Activated B cell treated with CpG ODN at 0.5 μM for 24 hours (primary cell): ENCODE results near the gene CLEC18B. TPM values are rescaled to one million over a fixed set of nuclear protein-coding genes. Genes with fewer than 3 reads are reported as not detected.
A peak's percentile ranks its signal among the peaks of the same experiment; 100 is the strongest.
"Not testable (repeated sequence)": the region's sequence is repeated elsewhere in the genome, so short reads cannot be mapped to it uniquely, and the experiment has no call there.

ENCODE experiments used
- ATAC-seq: fragments of 200-7000 bp; cut with Tn5 transposase; one replicate; pipeline ENCODE4 v1.10.0; 2021; ENCODE audit warnings: low read depth, mild to moderate bottlenecking, moderate library complexity
- CTCF ChIA-PET: fragments of 350-600 bp; sonication (Branson Sonifier 250); formaldehyde crosslinking; loops from one replicate; lab custom pipeline; 2021; ENCODE audit warnings: antibody characterized with exemption; lab: Charles Lee
- POLR2A ChIA-PET: fragments of 350-600 bp; sonication (Branson Sonifier 250); formaldehyde crosslinking; loops from one replicate; lab custom pipeline; 2021; ENCODE audit warnings: antibody characterized with exemption; lab: Charles Lee
- DNase-seq: peaks from one replicate; pipeline ENCODE4 v3.0.0; 2022
- H3K27ac Mint-ChIP-seq: one replicate; pipeline ENCODE4 v1.8.0; 2020; ENCODE audit warnings: mixed read lengths
- H3K27me3 Mint-ChIP-seq: one replicate; pipeline ENCODE4 v1.8.0; 2021; ENCODE audit warnings: mixed read lengths
- H3K36me3 Mint-ChIP-seq: one replicate; pipeline ENCODE4 v1.8.0; 2021; ENCODE audit warnings: low read depth, mixed read lengths
- H3K4me1 Mint-ChIP-seq: one replicate; pipeline ENCODE4 v1.8.0; 2021; ENCODE audit warnings: mixed read lengths
- H3K4me3 Mint-ChIP-seq: one replicate; pipeline ENCODE4 v1.8.0; 2020; ENCODE audit warnings: mild to moderate bottlenecking, mixed read lengths
- H3K9me3 Mint-ChIP-seq: one replicate; pipeline ENCODE4 v1.8.0; 2020; ENCODE audit warnings: mixed read lengths
- intact Hi-C: fragments of 100-400 bp; cut with micrococcal nuclease; formaldehyde crosslinking; loops from one replicate; pipeline ENCODE4 v1.15.1; 2024
- total RNA-seq: library from RNA; stranded (reverse); gene quantifications from 2 replicates; pipeline ENCODE4 v1.2.3, GENCODE V29; 2022
- TF ChIP-seq, protein P1 (sequence below): fragments of 200-600 bp; IDR thresholded peaks from one replicate; pipeline ENCODE4 v1.8.0; 2022; ENCODE audit warnings: antibody characterized with exemption, mild to moderate bottlenecking

Gene CLEC18B
- total RNA-seq, 1 donor from 2014 or later = 1.3 TPM

GRCh38 chr16:74439685-74440084 is 18.4 kb upstream of the CLEC18B start:
- Mint-ChIP-seq H3K36me3 (peaks cover 11% of the 10 kb centered on the region), H3K4me3 (no peak overlapping the region)
- intact Hi-C loops = no loop called here

DNA sequence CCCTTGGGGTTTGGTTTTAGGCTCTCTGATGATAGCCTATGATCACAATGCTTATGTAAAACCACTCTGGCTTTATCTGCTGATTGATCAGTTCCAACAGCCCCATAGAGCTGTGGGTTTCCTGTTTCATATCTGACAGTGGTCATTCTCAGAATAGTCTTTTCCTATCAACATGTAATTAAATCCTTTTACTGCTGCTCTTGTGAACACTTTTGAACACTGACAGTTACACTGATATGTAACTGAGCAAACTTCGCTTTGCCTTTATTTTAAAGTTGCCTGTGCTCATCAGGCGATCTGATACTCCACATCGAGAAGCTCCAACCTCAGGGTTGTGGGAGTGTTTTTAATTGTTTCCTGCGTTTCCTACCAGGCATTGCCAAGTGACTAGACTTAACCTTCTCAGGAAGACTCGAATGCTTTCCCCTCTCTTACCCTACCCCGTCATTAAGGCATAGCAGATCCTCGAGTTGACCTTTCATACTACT is 17.3 kb upstream of the CLEC18B start:
- peaks cover 11% of the 10 kb centered on the region for H3K36me3 Mint-ChIP-seq
- intact Hi-C loops = no loop called here
- no peak overlapping the region for H3K4me3 Mint-ChIP-seq
- ATAC-seq = no peak
- no peaks in the 10 kb centered on the region for H3K27me3 Mint-ChIP-seq
- POLR2A ChIA-PET = no interaction called here
- no peak overlapping the region for H3K27ac Mint-ChIP-seq
- no peak for DNase-seq
- TF ChIP-seq, protein P1, sequence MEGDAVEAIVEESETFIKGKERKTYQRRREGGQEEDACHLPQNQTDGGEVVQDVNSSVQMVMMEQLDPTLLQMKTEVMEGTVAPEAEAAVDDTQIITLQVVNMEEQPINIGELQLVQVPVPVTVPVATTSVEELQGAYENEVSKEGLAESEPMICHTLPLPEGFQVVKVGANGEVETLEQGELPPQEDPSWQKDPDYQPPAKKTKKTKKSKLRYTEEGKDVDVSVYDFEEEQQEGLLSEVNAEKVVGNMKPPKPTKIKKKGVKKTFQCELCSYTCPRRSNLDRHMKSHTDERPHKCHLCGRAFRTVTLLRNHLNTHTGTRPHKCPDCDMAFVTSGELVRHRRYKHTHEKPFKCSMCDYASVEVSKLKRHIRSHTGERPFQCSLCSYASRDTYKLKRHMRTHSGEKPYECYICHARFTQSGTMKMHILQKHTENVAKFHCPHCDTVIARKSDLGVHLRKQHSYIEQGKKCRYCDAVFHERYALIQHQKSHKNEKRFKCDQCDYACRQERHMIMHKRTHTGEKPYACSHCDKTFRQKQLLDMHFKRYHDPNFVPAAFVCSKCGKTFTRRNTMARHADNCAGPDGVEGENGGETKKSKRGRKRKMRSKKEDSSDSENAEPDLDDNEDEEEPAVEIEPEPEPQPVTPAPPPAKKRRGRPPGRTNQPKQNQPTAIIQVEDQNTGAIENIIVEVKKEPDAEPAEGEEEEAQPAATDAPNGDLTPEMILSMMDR = no peak
- peaks cover 5% of the 10 kb centered on the region for H3K9me3 Mint-ChIP-seq
- CTCF ChIA-PET = no interaction called here
- H3K4me1 Mint-ChIP-seq = no peaks in the 10 kb centered on the region

More at GRCh38 chr16:74439685-74440084, 18.4 kb upstream of the CLEC18B start:
- TF ChIP-seq, protein P1 = no peak
- no peaks in the 10 kb centered on the region for H3K27me3 Mint-ChIP-seq
- POLR2A ChIA-PET = no interaction called here
- CTCF ChIA-PET = no interaction called here
- no peaks in the 10 kb centered on the region for H3K4me1 Mint-ChIP-seq
- ATAC-seq (no peak), DNase-seq (no peak)
- no peak overlapping the region for H3K27ac Mint-ChIP-seq
- peaks cover 3% of the 10 kb centered on the region for H3K9me3 Mint-ChIP-seq

GRCh38 chr16:74431516-74431915 is 10.2 kb upstream of the CLEC18B start:
- H3K27me3 Mint-ChIP-seq = no peaks in the 10 kb centered on the region
- intact Hi-C loops = loop anchor here (2.0 kb wide), 1 partner anchor 123 kb away; no protein-coding TSS in a partner anchor
- no peak for DNase-seq
- H3K4me1 Mint-ChIP-seq = no peaks in the 10 kb centered on the region
- no peak for ATAC-seq
- CTCF ChIA-PET = interaction anchor here (0.6 to 1.6 kb wide), 4 partner anchors 79 to 126 kb away, joined by 3 to 8 read pairs (median 4); no protein-coding TSS in a partner anchor
- no peak overlapping the region for H3K4me3 Mint-ChIP-seq
- no peaks in the 10 kb centered on the region for H3K36me3 Mint-ChIP-seq
- POLR2A ChIA-PET = no interaction called here
- no peak overlapping the region for H3K27ac Mint-ChIP-seq
- peaks cover 5% of the 10 kb centered on the region for H3K9me3 Mint-ChIP-seq
- TF ChIP-seq, protein P1 = no peak

GRCh38 chr16:74430036-74430712 is 8.9 kb upstream of the CLEC18B start:
- POLR2A ChIA-PET, H3K4me1 Mint-ChIP-seq, H3K4me3 Mint-ChIP-seq, H3K27ac Mint-ChIP-seq, CTCF ChIA-PET, H3K36me3 Mint-ChIP-seq, H3K9me3 Mint-ChIP-seq, H3K27me3 Mint-ChIP-seq: not testable (repeated sequence)
- ATAC-seq (peak; percentile 71), DNase-seq (peak; percentile 30)
- intact Hi-C loops = loop anchor here (2.0 kb wide), 1 partner anchor 121 kb away; no protein-coding TSS in a partner anchor

- CTCF ChIA-PET, H3K27me3 Mint-ChIP-seq, H3K4me3 Mint-ChIP-seq, H3K4me1 Mint-ChIP-seq, POLR2A ChIA-PET, DNase-seq, intact Hi-C loops, H3K9me3 Mint-ChIP-seq, ATAC-seq, H3K27ac Mint-ChIP-seq, H3K36me3 Mint-ChIP-seq: not testable (repeated sequence)
These were observed 7.2 kb upstream of the CLEC18B start for GRCh38 chr16:74428493-74428892.

DNA sequence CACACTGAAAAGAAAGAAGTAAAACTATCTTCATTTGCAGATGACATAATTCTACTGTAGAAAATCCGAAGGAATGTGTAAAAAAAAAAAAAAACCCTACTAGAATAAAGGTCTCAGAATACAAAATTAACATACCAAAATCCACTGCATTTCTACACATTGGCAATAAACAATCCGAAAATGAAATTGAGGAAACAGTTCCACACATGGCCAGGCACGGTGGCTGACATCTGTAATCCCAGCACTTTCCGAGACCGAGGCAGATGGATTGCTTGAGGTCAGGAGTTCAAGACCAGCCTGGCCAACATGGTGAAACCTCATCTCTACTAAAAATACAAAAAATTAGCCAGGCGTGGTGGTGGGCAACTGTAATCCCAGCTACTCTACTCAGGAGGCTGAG is 4.5 kb upstream of the CLEC18B start:
- H3K4me3 Mint-ChIP-seq, POLR2A ChIA-PET, H3K27ac Mint-ChIP-seq, H3K9me3 Mint-ChIP-seq, ATAC-seq, H3K27me3 Mint-ChIP-seq, DNase-seq, CTCF ChIA-PET, H3K4me1 Mint-ChIP-seq, H3K36me3 Mint-ChIP-seq, intact Hi-C loops: not testable (repeated sequence)

DNA sequence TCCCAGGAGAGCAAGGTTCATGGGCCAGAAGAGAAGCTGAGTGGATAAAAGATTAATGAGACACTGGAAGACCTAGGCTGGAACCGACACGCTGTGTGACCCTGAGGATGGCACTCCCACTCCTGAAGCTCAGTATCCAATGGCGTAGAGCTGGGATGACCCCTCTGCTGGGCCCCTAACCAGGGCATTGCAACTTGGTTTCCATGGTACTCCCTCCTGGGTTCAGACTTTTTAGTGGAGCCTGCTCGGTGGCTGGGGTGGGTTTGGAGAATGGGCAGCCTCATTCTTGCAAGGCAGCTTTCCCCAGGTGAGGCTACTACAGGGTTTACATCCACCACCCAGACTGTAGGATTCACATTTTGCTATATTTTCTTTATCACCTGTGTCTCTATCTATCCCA is 2.4 kb upstream of the CLEC18B start:
- POLR2A ChIA-PET, H3K27me3 Mint-ChIP-seq, ATAC-seq, H3K36me3 Mint-ChIP-seq, H3K9me3 Mint-ChIP-seq, H3K4me1 Mint-ChIP-seq, DNase-seq, intact Hi-C loops, H3K4me3 Mint-ChIP-seq, CTCF ChIA-PET, H3K27ac Mint-ChIP-seq: not testable (repeated sequence)

- POLR2A ChIA-PET, CTCF ChIA-PET, intact Hi-C loops, H3K36me3 Mint-ChIP-seq, H3K9me3 Mint-ChIP-seq, H3K4me3 Mint-ChIP-seq, ATAC-seq, H3K4me1 Mint-ChIP-seq, H3K27me3 Mint-ChIP-seq, H3K27ac Mint-ChIP-seq, DNase-seq: not testable (repeated sequence)
These were observed 808 bp upstream of the CLEC18B start for GRCh38 chr16:74422086-74422485.

DNA sequence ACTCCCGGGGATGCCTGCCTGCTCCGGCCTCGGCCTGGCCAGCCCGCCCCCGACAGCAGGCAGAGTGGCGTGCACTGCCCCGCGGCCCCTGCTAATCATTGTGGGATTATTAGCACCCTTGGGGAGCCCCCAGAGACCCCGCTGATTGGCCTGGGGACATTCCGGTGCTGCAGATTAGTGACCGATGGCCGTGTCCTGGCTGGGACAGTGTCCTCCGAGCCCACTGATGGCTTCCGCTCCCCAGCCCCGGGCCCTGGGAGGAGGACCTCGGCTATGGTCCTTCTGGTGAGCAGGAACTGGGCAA is 156 bp upstream of the CLEC18B start:
- CTCF ChIA-PET, H3K36me3 Mint-ChIP-seq, H3K27ac Mint-ChIP-seq, DNase-seq, H3K9me3 Mint-ChIP-seq, ATAC-seq, H3K4me3 Mint-ChIP-seq, H3K4me1 Mint-ChIP-seq, POLR2A ChIA-PET, H3K27me3 Mint-ChIP-seq, intact Hi-C loops: not testable (repeated sequence)

DNA sequence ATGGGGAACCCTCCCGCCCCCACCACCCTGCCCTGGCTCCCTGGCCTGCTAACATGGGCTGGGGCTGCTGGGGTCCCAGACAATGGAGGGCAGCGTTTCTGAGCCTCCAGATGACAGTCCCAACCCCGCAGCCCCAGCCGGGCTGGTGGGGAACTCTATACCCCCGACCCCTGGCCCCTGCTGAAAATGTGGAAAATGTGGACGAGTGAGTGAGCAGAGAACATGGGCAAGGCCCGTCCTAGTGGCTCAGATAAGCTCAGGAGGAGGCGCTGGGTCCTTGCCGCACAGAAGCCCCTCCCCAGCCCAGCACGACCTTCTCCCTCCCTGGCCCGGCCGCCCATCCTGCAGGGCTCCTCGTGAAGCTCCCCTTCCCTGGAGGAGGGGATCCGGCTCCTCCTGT is 1.5 kb downstream of the CLEC18B start:
- H3K27me3 Mint-ChIP-seq, CTCF ChIA-PET, ATAC-seq, H3K4me3 Mint-ChIP-seq, DNase-seq, intact Hi-C loops, H3K36me3 Mint-ChIP-seq, H3K27ac Mint-ChIP-seq, POLR2A ChIA-PET, H3K4me1 Mint-ChIP-seq, H3K9me3 Mint-ChIP-seq: not testable (repeated sequence)
